HepG2 (cell line): ENCODE measurements around the gene ABHD11. TPM values are rescaled to one million over a fixed set of nuclear protein-coding genes. Genes with fewer than 3 reads are reported as not detected.
"Not testable (repeated sequence)": the region's sequence is repeated elsewhere in the genome, so short reads cannot be mapped to it uniquely, and the experiment has no call there.

ENCODE experiments used
- ATAC-seq: fragments of 200-7000 bp; cut with Tn5 transposase; 3 replicates; pipeline ENCODE4 v1.9.1; 2020; ENCODE audit warnings: mild to moderate bottlenecking, moderate library complexity
- BruUV-seq: library from RNA; stranded (reverse); fragments of 400-500 nt; replicated peaks from 2 replicates; lab custom pipeline; 2021; lab: Mats Ljungman, UMichigan
- CTCF ChIA-PET: fragments of 300-600 bp; formaldehyde crosslinking; extraction: SDS; loops from one replicate; lab custom pipeline; 2021; ENCODE audit warnings: low total read pairs, inconsistent platforms, low intra/inter-chr PET ratio; lab: Yijun Ruan, JAX
- POLR2A ChIA-PET: fragments of 350-600 bp; sonication (Branson Sonifier 250); formaldehyde crosslinking; loops from one replicate; lab custom pipeline; 2020; ENCODE audit warnings: antibody characterized with exemption, inconsistent platforms; lab: Yijun Ruan, JAX
- DNase-seq: peaks from one replicate; pipeline ENCODE4 v3.0.0-alpha.2; 2015; ENCODE audit warnings: low spot score
- FAIRE-seq: peaks from 3 replicates; lab custom pipeline; 2011; peaks lifted over from hg19 to GRCh38; lab: Jason Lieb, UNC
- H2AFZ ChIP-seq: one replicate; pipeline ENCODE4 v1.6.1; 2011; ENCODE audit warnings: low read length, inconsistent platforms
- H3K27ac ChIP-seq: fragments of 300-600 bp; 3 replicates; pipeline ENCODE4 v1.8.0; 2011; ENCODE audit warnings: mixed run types, mild to moderate bottlenecking, mixed read lengths, low read length, inconsistent platforms; ENCODE audit not compliant: insufficient read depth; ENCODE audit errors: extremely low read length
- H3K27me3 ChIP-seq, 2 experiments: fragments of 200-600 bp in 1 of 2; 2 replicates in 1 of 2; 3 replicates in 1 of 2; pipeline versions ENCODE4 v1.6.0 to v1.8.0; 2011; ENCODE audit warnings: low read length in 2 of 2, mild to moderate bottlenecking in 2 of 2, moderate library complexity in 2 of 2, inconsistent platforms in 1 of 2; ENCODE audit not compliant: insufficient read depth in 2 of 2, control insufficient read depth in 1 of 2
- H3K36me3 ChIP-seq, 2 experiments: fragments of 200-600 bp in 1 of 2; replicated peaks in 1 of 2; 2 replicates in 1 of 2; 3 replicates in 1 of 2; pipeline versions ENCODE4 v1.5.1 to v1.8.0; 2011; ENCODE audit warnings: low read length in 2 of 2, inconsistent platforms in 1 of 2; ENCODE audit not compliant: insufficient read depth in 2 of 2, control insufficient read depth in 1 of 2
- H3K4me1 ChIP-seq: 2 replicates; pipeline ENCODE4 v1.5.1; 2012; ENCODE audit warnings: low read length, inconsistent platforms; ENCODE audit not compliant: insufficient read depth
- H3K4me2 ChIP-seq: 2 replicates; pipeline ENCODE4 v1.6.0; 2011; ENCODE audit warnings: low read depth, low read length, inconsistent platforms
- H3K4me3 ChIP-seq, 3 experiments: fragments of 200-600 bp in 1 of 3; sonication (generic), shearing (Covaris generic) in 1 of 3; replicated peaks in 1 of 3; 2 replicates each; pipeline ENCODE4 v1.5.1; 2011 to 2016; ENCODE audit warnings: low read length in 3 of 3, inconsistent platforms in 2 of 3, low read depth in 2 of 3, mild to moderate bottlenecking in 2 of 3, control low read depth in 1 of 3, mixed read lengths in 1 of 3; ENCODE audit not compliant: insufficient read depth in 1 of 3
- H3K79me2 ChIP-seq: one replicate; pipeline ENCODE4 v1.6.1; 2011; ENCODE audit warnings: low read length, inconsistent platforms; ENCODE audit not compliant: insufficient read depth
- H3K9ac ChIP-seq: 2 replicates; pipeline ENCODE4 v1.6.0; 2011; ENCODE audit warnings: mild to moderate bottlenecking, low read depth, low read length, inconsistent platforms; ENCODE audit not compliant: insufficient read depth
- H3K9me3 ChIP-seq: 2 replicates; pipeline ENCODE4 v1.5.1; 2012; ENCODE audit warnings: mild to moderate bottlenecking, low read length
- H4K20me1 ChIP-seq: 2 replicates; pipeline ENCODE4 v1.6.0; 2011; ENCODE audit warnings: inconsistent platforms, mild to moderate bottlenecking, low read length, moderate library complexity; ENCODE audit not compliant: insufficient read depth
- ARHGAP35 ChIP-seq: sonication (generic); formaldehyde crosslinking; IDR thresholded peaks from 2 replicates; pipeline ENCODE4 v1.9.0; 2022; ENCODE audit warnings: mild to moderate bottlenecking, inconsistent platforms, moderate library complexity, missing genetic modification reagents, borderline replicate concordance
- ARNTL ChIP-seq: sonication (generic); formaldehyde crosslinking; IDR thresholded peaks from 2 replicates; pipeline ENCODE4 v1.4.0; 2020; ENCODE audit warnings: mild to moderate bottlenecking, missing genetic modification reagents
- RBM22 ChIP-seq: fragments of 200-400 bp; formaldehyde crosslinking; optimal IDR thresholded peaks from 2 replicates; pipeline ENCODE3; 2017; ENCODE audit warnings: mild to moderate bottlenecking, low read length, moderate library complexity
- RFX5 ChIP-seq: IDR thresholded peaks from 2 replicates; pipeline ENCODE4 v1.6.1; 2011; ENCODE audit warnings: low read depth, low read length, improper control_type of control experiment
- SMARCC2 ChIP-seq: fragments of 450-650 bp; IDR thresholded peaks from 2 replicates; pipeline ENCODE4 v1.6.1; 2017; ENCODE audit warnings: antibody characterized with exemption, mild to moderate bottlenecking
- ZNF136 ChIP-seq: sonication (generic); formaldehyde crosslinking; IDR thresholded peaks from 2 replicates; pipeline ENCODE4 v1.8.1; 2022; ENCODE audit warnings: low read depth, mild to moderate bottlenecking, moderate library complexity, missing genetic modification reagents
- ZNF263 ChIP-seq: sonication (generic); formaldehyde crosslinking; IDR thresholded peaks from 2 replicates; pipeline ENCODE4 v1.4.0; 2020; ENCODE audit warnings: missing genetic modification reagents
- ZNF337 ChIP-seq: sonication (generic); formaldehyde crosslinking; IDR thresholded peaks from 2 replicates; pipeline ENCODE4 v1.5.1; 2020; ENCODE audit warnings: missing genetic modification reagents, low read depth, mild to moderate bottlenecking, borderline replicate concordance
- ZNF484 ChIP-seq: sonication (generic); formaldehyde crosslinking; IDR thresholded peaks from 2 replicates; pipeline ENCODE4 v1.5.1; 2020; ENCODE audit warnings: mild to moderate bottlenecking, low read depth, missing genetic modification reagents, borderline replicate concordance
- ZNF530 ChIP-seq: sonication (generic); formaldehyde crosslinking; IDR thresholded peaks from 2 replicates; pipeline ENCODE4 v1.5.0; 2020; ENCODE audit warnings: low read depth, mild to moderate bottlenecking, missing genetic modification reagents
- ZNF552 ChIP-seq: sonication (generic); formaldehyde crosslinking; IDR thresholded peaks from 2 replicates; pipeline ENCODE4 v1.9.0; 2022; ENCODE audit warnings: missing genetic modification reagents, mild to moderate bottlenecking, borderline replicate concordance
- ZNF761 ChIP-seq: sonication (generic); formaldehyde crosslinking; conservative IDR thresholded peaks from 2 replicates; pipeline ENCODE4 v1.4.0; 2020; ENCODE audit warnings: mild to moderate bottlenecking, missing genetic modification reagents
- ZSCAN30 ChIP-seq: sonication (generic); formaldehyde crosslinking; IDR thresholded peaks from 2 replicates; pipeline ENCODE4 v1.5.0; 2020; ENCODE audit warnings: mild to moderate bottlenecking, missing genetic modification reagents
- WGBS: methylation state at CpG from one replicate; pipeline ENCODE4 v1.1.6; 2017; ENCODE audit warnings: low lambda C conversion rate; 5-methylcytosine and 5-hydroxymethylcytosine counted together
- in situ Hi-C: cut with HindIII; loops from 2 replicates; pipeline ENCODE4 v1.10.0; 2017; ENCODE audit warnings: low pct_unique_long_range_greater_than_20kb; ENCODE audit not compliant: extremely low pct_ligation_motif_present
- intact Hi-C: fragments of 100-400 bp; cut with micrococcal nuclease; formaldehyde crosslinking; loops from one replicate; pipeline ENCODE4 v1.10.0; 2022; ENCODE audit not compliant: unreplicated experiment
- polyA plus RNA-seq, 8 experiments: library from polyadenylated mRNA; depleted of rRNA in 3 of 8; stranded (reverse) in 7 of 8; unstranded in 1 of 8; fragments of >200 nt; fragmentation: Illumina TruSeq in 4 of 8; extraction: Trizol in 4 of 8; gene quantifications; 2 replicates each; pipeline versions ENCODE4 v1.2.1 to v1.2.3, GENCODE V29; 2011 to 2016; ENCODE audit warnings: low read depth in 4 of 8, missing spikeins in 1 of 8, mixed read lengths in 1 of 8; ENCODE audit not compliant: insufficient read depth in 1 of 8
- total RNA-seq, 5 experiments: library from RNA; depleted of rRNA; stranded (reverse); fragments of >200 nt; fragmentation: Illumina TruSeq; extraction: Trizol; gene quantifications; 2 replicates each; pipeline ENCODE4 v1.2.3, GENCODE V29; 2016; ENCODE audit warnings: low read depth in 1 of 5
- TF ChIP-seq, protein P1 (sequence below): sonication (generic); formaldehyde crosslinking; IDR thresholded peaks from 2 replicates; pipeline ENCODE4 v1.4.0; 2020; ENCODE audit warnings: missing genetic modification reagents, mild to moderate bottlenecking, borderline replicate concordance
- TF ChIP-seq, protein P2 (sequence below): sonication (generic); formaldehyde crosslinking; IDR thresholded peaks from 2 replicates; pipeline ENCODE4 v1.4.0; 2020; ENCODE audit warnings: low read depth, mild to moderate bottlenecking, missing genetic modification reagents

Gene ABHD11
- total and polyA plus RNA-seq, 2 of the 13 experiments (the other 11 are each of a cell fraction or from before 2014, with no cell fraction given), result 7.0 to 8.1 TPM

DNA sequence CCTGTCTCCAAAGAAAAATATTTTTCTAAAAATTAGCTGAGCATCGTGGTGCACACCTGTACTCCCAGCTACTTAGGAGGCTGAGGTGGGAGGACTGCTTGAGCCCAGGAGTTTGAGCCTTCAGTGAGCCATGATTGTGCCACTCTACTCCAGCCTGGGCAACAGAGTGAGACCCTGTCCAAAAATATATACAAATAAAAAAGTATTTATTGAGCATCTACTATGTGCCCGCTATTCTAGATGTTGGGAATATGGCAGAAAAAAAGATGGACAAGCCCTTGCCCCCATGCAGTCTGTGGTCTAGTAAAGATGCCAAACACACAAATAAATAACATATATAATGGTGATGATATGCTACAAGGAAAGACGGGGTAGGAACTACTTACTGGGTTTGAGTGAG lies 14.8 kb downstream of the ABHD11 start (continued):
- TF ChIP-seq, protein P1, sequence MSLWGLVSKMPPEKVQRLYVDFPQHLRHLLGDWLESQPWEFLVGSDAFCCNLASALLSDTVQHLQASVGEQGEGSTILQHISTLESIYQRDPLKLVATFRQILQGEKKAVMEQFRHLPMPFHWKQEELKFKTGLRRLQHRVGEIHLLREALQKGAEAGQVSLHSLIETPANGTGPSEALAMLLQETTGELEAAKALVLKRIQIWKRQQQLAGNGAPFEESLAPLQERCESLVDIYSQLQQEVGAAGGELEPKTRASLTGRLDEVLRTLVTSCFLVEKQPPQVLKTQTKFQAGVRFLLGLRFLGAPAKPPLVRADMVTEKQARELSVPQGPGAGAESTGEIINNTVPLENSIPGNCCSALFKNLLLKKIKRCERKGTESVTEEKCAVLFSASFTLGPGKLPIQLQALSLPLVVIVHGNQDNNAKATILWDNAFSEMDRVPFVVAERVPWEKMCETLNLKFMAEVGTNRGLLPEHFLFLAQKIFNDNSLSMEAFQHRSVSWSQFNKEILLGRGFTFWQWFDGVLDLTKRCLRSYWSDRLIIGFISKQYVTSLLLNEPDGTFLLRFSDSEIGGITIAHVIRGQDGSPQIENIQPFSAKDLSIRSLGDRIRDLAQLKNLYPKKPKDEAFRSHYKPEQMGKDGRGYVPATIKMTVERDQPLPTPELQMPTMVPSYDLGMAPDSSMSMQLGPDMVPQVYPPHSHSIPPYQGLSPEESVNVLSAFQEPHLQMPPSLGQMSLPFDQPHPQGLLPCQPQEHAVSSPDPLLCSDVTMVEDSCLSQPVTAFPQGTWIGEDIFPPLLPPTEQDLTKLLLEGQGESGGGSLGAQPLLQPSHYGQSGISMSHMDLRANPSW (CRISPR knock-in tag), result no peak
- TF ChIP-seq SMARCC2, result no peak
- TF ChIP-seq ZNF552 (CRISPR knock-in tag), result no peak
- no peak for TF ChIP-seq ZSCAN30 (CRISPR knock-in tag)
- TF ChIP-seq, protein P2, sequence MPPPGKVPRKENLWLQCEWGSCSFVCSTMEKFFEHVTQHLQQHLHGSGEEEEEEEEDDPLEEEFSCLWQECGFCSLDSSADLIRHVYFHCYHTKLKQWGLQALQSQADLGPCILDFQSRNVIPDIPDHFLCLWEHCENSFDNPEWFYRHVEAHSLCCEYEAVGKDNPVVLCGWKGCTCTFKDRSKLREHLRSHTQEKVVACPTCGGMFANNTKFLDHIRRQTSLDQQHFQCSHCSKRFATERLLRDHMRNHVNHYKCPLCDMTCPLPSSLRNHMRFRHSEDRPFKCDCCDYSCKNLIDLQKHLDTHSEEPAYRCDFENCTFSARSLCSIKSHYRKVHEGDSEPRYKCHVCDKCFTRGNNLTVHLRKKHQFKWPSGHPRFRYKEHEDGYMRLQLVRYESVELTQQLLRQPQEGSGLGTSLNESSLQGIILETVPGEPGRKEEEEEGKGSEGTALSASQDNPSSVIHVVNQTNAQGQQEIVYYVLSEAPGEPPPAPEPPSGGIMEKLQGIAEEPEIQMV (CRISPR knock-in tag), result no peak
- no peak for TF ChIP-seq RBM22
- TF ChIP-seq ZNF530, result no peak
- TF ChIP-seq ZNF337, result no peak

DNA sequence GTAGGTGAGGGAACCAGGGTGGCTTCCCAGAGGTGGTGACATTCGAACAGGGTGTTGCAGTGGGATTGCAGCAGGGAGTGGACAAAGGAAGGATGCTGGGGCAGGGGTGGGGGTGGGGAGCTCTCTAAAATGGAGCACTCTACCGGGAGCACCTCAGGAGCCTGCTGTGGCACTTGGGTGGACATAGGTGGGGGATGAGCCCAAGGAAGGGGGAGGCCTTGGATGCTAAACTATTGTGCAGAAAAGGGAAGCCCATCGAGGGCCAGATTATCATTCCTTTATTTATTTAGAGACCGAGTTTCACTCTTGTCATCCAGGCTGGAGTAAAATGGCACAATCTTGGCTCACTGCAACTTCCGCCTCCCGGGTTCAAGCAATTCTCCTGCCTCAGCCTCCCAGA lies 15.8 kb downstream of the ABHD11 start:
- POLR2A ChIA-PET, result no interaction called here
- intact Hi-C loops, result no loop called here
- no peak for DNase-seq
- peaks cover 29% of the 10 kb centered on the region for H3K4me1 ChIP-seq
- H3K4me3 ChIP-seq, result no peak overlapping the region
- WGBS, result 17% methylated on average over 6 of the region's 6 CpGs
- H3K9ac ChIP-seq, result no peak overlapping the region
- H3K27me3 ChIP-seq, result peaks cover 0 to 1% of the 10 kb centered on the region in 2 experiments; a peak in 2 of 5 replicates
- H3K9me3 ChIP-seq, result no peaks in the 10 kb centered on the region
- H3K27ac ChIP-seq, result no peak overlapping the region
- no peaks in the 10 kb centered on the region for H3K36me3 ChIP-seq
- H3K4me2 ChIP-seq, result no peak overlapping the region
- no peak for TF ChIP-seq ZNF136 (CRISPR knock-in tag)
- no peak for TF ChIP-seq ARHGAP35 (CRISPR knock-in tag)
- no peak for TF ChIP-seq ZNF761
- TF ChIP-seq ZNF484 (CRISPR knock-in tag), result no peak
- 0 out of 2 replicates have a peak, but pooled peaks have one; percentile 61 for TF ChIP-seq ZNF263 (CRISPR knock-in tag)
- no peak for TF ChIP-seq RFX5
- TF ChIP-seq ARNTL (CRISPR knock-in tag), result no peak
- ATAC-seq, result no peak
- CTCF ChIA-PET, result no interaction called here
- in situ Hi-C loops, result no loop called here
- no peak for FAIRE-seq
- no peaks in the 10 kb centered on the region for H3K79me2 ChIP-seq
- H2AFZ ChIP-seq, result no peak overlapping the region
- no TSS peak for BruUV-seq
- no peaks in the 10 kb centered on the region for H4K20me1 ChIP-seq

DNA sequence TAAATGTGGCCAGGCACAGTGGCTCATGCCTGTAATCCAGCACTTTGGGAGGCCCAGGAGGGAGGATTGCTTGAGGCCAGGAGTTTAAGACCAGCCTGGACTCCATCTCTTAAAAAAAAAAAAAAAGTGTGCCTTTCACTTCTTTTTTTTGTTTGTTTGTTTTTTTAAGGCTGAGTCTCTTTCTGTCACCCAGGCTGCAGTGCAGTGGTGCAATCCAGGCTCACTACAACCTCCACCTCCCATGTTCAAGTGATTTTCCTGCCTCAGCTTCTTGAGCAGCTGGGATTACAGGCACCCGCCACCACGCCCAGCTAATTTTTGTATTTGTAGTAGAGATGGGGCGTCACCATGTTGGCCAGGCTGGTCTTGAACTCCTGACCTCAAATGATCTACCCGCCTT lies 16.4 kb downstream of the ABHD11 start:
- peaks cover 35% of the 10 kb centered on the region for H3K4me1 ChIP-seq
- H4K20me1 ChIP-seq, POLR2A ChIA-PET, ATAC-seq, FAIRE-seq, intact Hi-C loops, H3K36me3 ChIP-seq, in situ Hi-C loops, CTCF ChIA-PET, H3K9ac ChIP-seq, DNase-seq, H3K27ac ChIP-seq, H3K9me3 ChIP-seq, BruUV-seq, H2AFZ ChIP-seq, H3K4me2 ChIP-seq, H3K27me3 ChIP-seq, H3K4me3 ChIP-seq, H3K79me2 ChIP-seq: not testable (repeated sequence)
- WGBS, result 2% methylated on average over 4 of the region's 4 CpGs
